Medulla oblongata (tissue), 1 donor: Measurements from ENCODE around the gene RARB.

Experiments
- DNase-seq: peaks from one replicate; pipeline ENCODE4 v3.0.0-alpha.2; 2015; ENCODE audit errors: extremely low spot score

The RARB gene

DNA sequence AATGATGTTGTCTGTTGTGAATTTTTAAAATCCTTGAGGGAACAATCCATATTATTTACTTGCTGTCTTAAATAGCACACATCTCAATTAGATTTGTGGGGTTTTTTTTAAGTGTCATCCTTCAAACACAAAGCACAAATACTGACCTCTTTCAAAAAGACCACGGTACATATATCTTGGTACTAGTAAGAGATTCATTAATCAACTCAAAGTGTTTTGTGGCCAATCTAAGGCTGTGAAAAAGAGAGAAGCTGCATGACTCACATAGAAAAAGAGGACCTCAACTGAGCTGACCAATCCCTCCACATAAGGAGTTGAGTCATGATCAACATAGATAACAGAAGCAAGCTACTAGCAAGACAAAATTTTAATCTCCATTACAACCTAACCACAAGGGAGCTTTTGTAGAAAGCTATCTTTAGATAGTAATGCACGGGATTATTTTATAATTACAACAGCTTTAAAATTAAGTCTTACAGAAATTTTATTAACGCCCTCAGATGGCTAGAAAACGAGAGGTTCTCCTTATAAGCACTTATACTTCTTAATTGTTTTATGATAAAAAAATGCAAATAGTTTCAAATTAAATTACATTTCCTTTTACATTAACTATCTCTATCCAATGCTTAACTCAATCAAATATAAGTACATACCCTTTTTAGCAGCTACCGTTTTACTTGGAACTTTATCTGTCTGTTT, 176.2 kb downstream of the RARB start:
- DNase-seq = no peak

DNA sequence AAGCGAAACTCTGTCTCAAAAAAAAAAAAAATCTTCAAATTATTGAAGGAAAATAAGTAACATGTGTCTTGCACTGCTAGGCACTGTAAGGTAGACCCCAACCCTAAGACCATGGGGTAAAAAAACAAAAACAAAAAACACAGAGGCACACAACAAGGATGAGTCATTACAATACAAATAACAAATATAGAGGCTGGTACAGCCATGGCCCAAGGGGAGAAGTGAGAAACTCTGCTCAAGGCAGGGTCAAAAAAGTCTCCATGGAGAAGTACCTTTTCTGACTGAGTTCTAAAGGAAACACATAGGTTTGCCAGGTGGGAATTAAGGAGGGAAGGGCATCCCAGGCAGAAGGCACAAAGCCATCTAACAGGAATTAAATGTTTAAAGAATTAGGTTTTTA, 182.1 kb downstream of the RARB start:
- DNase-seq = no peak

DNA sequence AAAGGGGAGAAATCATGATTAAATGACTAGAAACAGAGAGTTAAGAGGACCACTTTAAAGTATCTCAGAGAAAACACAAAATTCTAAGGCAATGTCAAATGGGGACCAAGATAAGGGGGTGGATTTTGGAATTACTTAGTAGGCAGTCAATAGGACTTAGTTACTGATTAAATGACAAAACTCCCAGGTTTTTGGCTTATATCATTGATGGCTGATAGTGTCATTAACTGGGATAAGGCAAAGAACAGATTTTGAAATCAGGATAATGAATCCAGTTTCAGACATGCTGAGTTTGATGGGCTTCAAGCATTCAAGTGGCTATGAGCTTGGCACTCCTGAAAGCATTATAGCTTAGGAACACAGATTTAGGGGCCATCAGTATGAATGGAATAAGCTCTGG, 182.7 kb downstream of the RARB start:
- no peak for DNase-seq

DNA sequence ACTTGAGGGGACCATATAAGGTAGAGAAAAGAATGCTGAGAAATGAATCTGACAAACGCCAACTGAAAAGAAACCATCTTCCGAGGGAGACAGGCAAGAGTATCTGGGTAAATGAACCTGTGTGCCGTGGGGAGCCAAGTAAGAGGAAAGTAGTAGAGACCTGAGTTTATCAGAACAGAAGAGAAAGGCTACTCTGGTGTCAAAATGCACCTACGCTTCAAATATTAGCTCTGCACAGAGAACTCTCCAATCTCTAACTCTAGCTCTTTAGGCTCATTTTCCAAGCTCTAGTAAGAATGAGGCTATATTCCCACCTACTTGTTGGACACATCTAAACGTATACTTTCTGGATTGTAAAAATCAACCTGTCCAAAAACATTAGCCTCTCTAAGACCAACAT, 183.1 kb downstream of the RARB start:
- DNase-seq = no peak

DNA sequence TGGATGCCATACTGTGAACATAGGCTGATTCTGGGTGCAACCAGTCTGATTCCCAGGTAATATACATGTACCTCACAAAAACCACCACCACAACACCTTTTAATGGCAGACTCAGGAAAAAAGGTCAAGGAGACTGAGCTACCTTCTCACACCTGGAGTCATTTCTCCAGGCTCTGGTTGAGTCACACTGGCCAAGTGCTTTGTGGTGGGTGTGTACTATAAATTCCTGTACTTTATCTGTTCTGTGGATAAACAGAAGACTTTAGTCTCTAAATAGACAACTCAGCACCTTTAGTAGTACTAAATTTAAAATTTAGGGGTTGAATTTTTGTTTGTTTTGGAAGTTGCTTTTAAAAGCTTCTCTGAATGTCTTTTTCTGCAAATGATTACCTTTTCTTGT, 190.0 kb downstream of the RARB start:
- no peak for DNase-seq

DNA sequence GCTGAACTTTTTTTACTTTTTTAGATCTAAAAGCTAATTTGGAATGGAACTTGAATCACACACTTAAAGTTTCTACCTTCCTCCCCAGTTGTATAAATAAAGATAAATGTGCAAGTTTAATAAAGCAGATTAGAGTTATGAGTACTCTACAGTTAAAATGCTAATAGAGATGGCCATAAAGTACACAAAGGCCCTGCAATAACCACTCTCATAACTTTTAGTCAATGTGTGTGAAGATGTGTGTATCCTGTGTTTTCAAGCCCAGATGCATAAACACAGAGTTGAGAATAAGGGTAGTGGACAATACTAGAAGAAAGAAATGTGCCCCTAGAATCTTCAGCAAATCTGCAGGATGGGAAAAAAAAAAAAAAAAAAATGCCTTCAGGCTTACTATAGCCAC, 191.3 kb downstream of the RARB start:
- no peak for DNase-seq

DNA sequence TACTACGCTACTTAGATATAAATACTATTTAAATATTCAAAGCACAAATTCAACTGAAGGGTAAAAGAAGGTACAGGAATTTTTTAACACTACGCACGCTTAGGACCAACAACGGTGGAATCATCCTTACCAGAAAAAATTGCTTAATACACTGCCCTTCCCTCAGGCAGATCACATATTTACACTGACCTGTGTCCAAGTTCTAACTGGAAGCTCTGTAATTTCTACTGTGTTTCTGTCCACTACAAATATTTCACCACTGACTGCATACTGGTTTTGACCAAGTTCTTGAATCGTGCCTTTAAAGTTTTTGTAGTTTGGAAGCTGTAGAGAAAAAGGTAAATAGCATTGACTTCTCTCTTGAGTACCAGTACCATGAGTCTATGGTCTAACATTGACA, 192.4 kb downstream of the RARB start:
- no peak for DNase-seq

DNA sequence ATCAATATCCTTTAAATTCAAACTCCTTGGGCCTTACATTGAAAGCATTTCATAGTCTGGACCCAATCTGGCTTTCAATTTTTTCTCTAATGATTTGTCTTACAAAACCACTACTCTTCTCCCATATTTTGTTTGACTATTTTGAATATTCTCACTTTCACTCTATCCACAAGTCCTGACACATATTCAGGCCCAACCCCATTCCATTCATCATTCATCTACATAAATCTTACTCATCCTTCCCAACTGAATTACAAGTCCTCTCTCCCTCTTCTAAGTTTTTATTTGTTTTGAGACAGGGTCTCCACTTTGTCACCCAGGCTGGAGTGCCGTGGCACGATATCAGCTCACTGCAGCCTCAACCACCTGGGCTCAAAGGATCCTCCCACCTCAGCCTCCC, 193.0 kb downstream of the RARB start:
- DNase-seq = no peak

DNA sequence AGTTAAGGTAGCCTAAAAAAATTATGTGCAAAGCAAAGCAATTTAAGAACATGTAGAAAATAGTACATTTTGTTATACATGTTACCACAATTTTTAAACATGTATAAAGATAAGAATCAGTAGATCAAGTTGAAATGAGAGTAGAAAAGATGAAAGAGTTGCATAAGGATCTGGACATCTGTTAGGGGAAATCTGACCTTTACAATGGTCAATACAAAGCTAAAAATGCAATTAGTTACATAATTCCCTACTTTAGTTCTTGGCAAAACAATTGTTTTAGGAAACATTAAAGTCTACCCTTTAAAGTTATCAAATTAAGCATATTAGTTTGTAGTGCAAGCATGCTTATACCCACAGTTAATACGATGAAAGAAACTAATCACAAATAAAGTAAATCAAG, 203.9 kb downstream of the RARB start:
- DNase-seq = no peak

DNA sequence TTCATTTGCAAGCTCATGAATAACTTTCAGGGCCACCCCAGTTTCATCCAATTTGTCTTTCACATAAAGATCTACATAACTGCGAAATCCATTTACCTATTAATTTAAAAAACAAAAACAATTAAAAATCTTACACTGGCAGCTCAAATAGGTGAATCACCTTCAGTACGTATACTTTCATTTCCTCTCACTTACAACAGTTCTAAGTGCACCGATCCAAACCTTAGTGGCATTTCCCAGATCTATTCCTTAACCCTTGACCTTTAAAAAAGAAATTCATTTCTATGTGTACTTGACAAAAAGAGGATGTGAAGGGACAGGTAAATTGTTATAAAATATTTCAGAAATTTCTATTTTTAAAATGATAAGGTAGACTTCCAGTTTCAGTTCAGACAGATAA, 205.9 kb downstream of the RARB start:
- no peak for DNase-seq

DNA sequence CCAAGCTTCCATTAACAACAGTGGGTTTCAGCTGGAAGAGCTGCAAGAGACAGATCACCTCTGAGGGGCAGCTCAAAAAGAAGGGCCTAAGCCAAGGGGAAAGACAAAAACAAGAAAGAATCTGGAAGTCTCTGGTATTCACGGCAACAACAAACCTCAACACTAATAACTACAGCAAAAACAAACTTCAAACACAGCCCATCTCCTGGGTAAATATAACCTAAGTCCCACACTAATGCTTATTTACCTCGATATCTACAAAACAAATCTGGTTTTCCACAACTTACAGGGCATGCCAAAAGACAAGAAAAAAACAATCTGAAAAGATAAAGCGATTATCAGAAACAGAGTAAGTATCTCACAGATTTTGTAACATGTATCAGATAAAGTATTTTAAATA, 207.0 kb downstream of the RARB start:
- DNase-seq = no peak
